NCI-H2107 treated with DMSO at 0.1 percent for 48 hours (cell line): ENCODE measurements around the gene SLC8B1.

Experiments
- DNase-seq: peaks from one replicate; lab custom pipeline; 2025; ENCODE audit not compliant: unreplicated experiment; lab: John Stamatoyannopoulos, UW

Gene SLC8B1

DNA sequence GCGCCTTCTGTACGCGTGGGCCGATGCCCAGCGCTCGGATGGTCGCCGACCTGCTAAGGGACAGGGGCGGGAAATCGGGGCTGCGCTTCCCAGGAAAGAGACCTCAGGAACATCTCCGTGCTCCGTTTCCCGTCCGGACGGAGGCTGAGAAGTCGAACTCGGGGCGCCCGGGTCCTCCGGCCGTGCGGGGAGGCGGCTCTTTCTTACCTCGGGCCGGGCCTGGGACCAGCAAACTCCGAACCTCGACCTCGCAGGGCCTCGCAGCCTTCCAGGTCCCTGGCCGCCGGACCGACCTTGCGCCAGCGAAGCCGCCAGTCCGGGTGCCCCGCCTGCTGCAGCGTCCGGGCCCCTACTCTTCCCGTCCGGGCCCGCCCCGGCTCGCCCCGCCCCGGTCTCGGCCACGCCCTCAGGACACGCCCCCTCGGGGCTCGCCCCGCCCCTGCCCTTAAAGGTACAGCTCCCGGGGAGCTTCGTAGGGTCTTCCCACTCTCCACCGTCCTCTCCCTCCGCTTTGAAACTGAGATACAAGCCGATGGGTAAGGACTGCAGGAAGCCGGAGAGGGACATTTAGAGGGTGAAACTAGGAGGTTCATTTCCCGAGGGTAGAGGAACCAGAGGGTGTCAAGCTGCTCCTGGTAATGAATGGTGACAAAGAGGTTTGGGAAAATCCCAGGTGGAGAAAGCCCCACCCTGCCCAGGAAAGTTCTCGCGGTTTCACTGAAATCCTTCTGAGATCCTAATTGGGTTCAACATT lies at the start of gene SLC8B1:
SLC8B1 (minus strand) TSS at position 324 of the 754 bp plus-strand sequence. CDS start 2,231 bp downstream, outside the sequence.
- peak; percentile 37 for DNase-seq

DNA sequence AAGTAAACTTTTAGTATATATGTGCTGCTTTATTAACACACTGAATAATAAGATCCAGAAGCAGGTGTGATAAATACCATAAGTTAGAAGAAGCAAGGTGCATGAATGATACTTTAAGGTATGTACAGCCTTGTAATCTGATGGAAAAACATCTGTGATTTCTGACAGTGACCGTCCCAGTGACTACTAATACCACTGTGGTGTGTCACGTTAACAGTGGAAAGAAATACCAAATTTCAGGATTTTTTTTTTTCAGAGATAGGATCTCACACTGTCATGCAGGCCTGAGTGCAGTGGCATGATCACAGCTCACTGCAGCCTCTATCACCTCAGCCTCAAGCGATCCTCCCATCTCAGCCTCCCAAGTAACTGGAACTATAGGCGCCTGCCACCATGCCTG lies 47.3 kb upstream of the SLC8B1 start:
- DNase-seq, result no peak

DNA sequence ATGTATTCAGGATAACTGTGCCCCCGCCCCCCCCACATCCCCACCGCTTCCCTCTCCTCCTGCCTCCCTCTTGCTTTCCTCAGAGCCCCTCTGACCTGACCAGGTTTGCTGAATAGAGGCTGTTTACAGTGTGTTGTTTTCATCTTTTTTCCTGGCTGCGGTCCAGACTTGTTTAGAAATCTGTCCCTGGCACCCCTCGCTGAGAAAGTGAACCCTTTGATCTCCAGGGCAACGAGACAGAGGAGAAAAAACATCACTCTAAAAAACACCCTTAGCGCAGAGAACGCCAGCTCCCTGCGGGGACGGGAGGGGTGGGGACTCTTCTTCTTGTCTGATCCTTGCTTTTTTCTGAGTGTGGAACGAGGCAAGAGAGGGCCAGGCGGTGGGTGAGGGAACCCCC lies 46.3 kb upstream of the SLC8B1 start:
- peak; percentile 32 for DNase-seq

DNA sequence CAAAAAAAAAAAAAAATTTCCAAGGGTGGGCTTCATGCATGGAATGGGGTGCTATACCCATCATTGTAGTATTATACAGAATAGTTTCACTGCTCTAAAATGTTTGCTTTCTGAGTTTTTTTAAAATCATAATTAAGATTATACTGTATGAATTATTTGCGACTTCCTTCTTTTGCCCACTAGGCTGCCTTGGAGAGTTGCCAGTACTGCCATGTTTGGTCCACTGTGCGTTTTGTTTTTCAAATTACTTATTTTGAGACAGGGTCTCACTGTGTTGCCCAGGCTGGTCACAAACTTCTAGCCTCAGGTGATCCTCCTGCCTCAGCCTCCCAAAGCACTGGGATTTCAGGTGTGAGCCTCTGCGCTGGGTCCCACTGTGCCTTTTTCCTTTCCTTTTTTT lies 43.4 kb upstream of the SLC8B1 start:
- DNase-seq, result no peak

DNA sequence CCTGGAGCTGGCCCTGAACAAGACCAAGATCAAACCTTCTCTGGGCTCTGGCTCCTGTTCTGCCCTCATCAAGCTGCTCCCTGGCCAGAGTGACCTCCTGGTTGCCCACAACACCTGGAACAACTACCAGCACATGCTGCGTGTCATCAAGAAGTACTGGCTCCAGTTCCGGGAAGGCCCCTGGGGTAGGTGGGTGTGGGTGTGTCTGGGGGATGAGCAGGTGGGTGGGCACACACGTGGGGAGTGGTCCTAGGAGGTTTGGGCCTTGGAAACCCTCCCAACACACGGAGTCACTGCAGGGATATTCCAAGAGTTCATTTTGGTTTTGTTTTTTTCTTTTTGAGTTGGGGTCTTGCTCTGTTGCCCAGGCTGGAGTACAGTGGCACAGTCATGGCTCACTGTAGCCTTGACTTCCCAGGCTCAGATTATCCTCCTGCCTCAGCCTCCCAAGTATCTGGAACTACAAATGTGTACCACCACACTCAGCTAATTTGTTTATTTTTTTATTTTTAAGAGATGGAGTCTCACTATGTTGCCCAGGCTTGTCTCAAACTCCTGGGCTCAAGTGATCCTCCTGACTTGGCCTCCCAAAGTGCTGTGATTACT lies 40.0 kb upstream of the SLC8B1 start:
- no peak for DNase-seq

DNA sequence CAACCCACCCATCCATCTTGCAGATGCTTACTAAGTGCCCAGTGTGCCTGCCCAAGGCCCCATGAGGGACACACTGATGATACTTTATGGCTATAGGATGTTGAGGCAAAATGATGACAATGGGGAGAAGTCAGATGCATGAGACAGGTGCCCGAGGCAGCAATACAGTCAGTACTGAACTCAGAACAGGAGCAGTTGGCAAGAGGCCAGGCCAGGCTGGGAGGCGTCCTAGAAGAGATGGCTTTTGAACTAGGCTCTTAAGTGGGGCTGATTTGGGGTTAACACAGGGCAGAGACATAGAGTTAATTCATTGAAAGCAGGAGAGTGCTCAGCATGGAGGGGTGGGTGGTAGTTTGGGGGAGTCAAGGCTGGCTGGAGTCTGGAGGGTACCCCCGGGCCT lies 39.1 kb upstream of the SLC8B1 start:
- DNase-seq, result no peak

DNA sequence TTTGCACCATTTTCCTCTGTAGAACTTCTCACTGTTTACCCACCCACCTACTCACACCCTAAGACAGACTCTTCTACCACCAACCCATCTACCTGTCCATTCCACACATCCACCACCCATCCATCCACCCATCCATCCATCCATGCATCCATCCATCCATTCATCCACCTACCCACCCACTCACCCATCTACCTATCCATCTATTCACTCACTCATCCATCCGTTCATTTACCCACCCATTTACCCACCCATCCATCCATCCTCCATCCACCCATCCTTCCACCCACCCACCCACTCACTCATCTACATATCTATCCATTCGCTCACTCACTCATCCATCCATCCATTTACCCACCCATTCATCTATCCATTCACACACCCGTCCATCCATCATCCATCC lies 38.5 kb upstream of the SLC8B1 start:
- no peak for DNase-seq

DNA sequence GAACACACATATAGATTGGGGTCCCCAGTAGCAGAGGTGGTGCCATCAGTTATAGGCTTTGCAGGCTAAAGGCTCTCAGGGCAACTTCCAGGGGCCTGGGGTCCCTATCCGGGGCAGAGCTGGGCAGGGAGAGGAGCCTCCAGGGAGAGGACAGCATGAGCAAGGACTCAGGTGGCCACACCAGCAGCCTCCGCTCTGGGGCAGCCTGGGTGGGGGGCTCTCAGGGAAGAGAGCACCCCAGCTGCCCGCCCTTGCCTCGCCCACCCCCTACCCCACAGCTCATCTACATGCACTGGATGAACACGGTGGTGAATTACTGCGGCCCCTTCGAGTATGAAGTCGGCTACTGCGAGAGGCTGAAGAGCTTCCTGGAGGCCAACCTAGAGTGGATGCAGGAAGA lies 37.5 kb upstream of the SLC8B1 start:
- DNase-seq, result no peak

DNA sequence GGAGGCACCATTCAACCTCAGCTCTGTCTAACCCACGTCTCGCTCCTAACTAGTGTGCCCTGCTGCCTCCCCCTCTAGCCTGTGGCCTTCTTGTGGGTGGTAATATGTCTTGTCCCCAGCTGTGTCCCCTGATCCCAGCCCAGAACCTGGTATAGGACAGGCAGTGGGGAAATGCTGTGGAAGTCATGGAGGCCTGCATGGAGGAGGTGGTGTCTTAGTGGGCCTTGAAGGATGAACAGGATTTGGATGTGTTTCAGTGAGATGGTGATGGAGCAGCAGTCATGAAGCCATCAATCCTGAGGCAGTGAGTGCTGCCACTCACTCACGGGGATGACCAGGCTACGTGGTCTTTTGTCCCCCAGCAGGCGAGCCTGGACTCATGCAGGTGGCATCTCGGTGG lies 36.9 kb upstream of the SLC8B1 start:
- DNase-seq, result no peak

DNA sequence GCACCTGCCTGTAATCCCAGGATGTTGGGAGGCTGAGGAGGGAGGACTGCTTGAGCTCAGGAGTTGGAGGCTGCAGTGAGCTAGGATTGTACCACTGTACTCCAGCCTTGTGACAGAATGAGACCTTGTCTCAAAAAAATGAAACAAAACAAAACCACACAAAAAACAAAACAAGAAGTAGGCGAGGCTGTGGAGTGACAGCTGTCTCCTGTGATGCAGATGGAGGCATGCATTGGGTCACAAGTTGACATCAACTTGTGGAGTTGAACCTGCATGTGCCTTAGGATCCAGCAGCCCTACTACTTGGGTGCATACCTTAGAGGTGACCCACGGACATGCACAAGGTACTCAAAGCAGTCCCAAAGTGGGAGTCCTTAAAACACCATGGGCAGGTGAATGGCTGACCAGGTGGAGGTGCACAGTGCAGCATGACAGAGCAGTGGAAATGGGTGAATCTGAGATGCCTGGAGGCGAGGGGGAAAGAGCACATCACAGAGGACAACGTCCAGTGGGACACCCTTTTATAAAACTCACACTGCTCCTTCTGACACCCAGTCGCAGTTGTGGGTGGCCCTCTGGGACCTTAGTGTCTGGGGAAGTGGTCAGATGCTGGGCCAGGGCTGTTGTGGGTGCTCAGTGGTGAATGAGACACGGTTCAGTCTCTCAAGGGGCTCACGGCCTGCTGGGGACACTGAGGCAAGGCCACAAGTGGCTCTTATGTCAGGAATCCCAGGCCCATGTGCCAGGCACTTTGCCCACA lies 36.2 kb upstream of the SLC8B1 start:
- DNase-seq, result no peak

DNA sequence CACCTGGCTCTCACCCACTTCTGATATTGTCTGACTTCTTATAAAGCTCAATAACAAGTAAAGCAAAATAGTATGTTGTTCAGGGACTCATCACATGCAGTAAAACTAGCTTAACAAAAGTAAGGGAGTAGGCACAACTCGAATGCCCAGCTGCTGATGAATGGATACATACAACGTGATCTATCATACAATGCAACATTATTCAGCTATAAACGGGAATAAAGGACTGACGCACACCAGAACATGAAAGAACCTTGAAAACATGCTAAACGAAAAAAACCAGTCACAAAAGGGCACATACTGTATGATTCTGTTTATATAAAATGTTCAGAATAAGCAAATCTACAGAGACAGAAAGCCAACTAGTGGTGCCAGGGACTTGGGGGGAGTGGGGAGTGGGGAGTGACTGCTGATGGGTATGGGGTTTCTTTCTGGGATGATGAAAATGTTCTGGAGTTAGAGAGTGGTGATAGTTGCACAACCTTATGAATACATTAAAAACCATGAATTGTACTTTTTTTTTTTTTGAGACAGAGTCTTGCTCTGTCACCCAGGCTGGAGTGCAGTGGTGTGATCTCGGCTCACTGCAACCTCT lies 34.6 kb upstream of the SLC8B1 start:
- DNase-seq, result no peak

DNA sequence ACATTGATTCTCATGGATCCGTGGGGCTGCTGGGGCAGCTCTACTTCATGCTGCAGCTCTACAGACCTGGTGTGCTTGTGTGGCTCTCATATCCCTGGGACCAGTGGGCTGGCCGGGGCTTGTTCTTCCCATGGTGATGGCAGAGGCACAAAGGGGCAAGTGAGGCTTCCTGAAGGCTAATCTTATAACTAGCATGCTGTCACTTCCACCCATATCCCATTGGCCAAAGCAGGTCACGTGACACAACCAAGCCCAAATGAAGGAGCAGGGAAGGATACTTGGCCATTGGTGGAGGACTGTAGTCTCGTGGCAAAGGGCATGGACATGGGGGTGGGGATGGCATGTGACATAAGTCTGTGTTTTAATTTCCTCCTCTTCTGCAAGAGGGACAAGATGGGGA lies 33.4 kb upstream of the SLC8B1 start:
- no peak for DNase-seq

DNA sequence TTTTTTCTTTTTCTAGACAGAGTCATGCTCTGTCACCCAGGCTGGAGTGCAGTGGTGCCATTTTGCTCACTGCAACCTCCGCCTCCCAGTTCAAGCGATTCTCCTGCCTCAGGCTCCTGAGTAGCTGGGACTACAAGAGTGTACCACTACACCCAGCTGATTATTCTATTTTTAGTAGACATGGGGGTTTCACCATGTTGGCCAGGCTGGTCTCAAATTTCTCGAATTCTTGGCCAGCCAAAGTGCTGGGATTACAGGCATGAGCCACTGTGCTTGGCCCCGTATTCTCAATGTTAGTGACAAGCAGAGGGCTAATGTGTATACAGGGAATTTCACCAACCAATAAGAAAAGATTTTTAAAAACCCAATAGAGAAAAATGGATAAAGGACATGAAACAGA lies 31.9 kb upstream of the SLC8B1 start:
- no peak for DNase-seq

DNA sequence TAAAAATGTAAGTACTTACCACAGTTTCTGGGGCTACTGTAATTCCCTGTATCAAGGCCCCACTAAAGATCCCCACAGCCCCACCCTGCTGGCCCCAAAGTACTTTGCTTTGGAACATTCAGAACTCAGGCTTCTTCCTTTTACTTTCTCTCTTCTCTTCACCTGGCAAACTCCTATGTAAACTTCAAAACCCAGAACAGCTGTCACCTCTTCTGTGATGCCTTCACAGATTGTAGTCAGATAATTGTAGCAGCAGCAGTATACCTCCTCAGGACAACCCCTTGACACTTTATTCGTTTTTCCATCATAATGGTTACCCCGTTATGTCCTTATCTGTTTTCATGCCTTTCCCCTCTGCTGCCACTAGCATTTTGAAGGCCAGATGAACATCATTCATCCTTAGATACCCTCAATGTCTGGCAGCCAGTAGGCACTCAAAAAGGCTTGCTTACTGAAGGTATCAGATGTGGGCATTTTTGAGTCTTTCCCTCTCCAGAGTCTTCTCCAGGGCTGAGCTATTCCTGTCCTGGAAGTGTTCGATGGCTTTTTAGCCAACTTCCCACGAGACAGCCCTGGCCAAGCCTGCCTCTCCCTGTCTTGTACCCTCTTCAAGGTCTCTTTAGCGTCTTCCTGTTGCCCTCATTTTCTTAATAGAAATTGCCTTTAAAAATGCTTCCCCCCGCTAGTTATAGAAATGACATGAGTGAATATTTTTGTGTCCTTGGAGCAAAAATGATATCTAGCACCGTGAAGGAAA lies 30.9 kb upstream of the SLC8B1 start:
- no peak for DNase-seq

DNA sequence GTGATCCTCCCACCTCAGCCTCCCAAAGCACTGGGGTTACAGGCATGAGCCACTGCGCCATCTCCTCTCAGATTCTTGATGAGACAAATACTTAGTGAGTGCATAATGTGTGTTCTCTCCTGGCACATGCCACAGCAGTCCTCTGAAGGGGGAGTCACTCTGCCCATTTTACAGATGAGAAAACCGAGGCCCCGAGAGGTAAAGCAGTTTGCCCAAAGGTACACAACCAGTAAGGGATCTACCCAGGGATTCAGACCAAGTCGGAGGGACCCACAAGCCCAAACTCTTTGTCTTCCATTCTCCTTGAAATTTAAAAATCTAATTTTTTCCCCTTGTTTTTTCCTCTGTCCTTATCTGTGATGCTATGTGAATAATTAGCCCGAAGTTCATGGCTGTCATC lies 29.8 kb upstream of the SLC8B1 start:
- DNase-seq, result no peak

DNA sequence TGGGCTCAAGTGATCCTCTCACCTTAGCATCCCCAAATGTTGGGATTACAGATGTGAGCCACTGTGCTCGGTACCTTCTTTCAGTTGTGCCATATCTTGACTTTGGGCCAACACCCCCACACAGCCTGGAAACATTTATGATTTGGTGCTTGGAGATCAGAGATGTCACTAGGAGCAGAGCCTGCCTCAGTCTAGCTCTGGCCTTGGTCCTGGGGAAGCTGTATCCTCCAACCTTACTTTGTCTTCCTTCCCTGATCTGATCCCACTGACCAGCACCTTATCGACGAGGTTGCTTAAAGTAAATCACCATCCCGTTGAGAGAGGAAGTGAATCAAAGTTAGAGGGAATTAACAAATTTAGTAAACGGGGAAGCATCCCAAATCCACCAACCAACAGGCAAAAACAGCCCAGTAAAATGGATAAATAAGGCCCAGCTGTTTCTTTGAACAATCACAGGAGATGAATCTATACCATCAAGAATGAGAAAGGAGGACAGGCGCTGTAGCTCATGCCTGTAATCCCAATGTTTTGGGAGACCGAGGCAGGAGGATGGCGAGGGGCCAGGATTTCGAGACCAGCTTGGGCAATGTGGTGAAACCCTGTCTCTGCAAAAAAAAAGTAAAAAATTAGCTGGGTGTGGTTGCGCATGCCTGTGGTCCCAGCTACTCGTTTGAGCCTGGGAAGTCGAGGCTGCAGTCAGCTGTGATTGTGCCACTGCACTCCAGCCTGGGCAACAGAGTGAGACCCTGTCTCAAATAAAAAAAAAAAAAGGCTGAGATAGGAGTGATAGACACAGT lies 26.9 kb upstream of the SLC8B1 start:
- no peak for DNase-seq

DNA sequence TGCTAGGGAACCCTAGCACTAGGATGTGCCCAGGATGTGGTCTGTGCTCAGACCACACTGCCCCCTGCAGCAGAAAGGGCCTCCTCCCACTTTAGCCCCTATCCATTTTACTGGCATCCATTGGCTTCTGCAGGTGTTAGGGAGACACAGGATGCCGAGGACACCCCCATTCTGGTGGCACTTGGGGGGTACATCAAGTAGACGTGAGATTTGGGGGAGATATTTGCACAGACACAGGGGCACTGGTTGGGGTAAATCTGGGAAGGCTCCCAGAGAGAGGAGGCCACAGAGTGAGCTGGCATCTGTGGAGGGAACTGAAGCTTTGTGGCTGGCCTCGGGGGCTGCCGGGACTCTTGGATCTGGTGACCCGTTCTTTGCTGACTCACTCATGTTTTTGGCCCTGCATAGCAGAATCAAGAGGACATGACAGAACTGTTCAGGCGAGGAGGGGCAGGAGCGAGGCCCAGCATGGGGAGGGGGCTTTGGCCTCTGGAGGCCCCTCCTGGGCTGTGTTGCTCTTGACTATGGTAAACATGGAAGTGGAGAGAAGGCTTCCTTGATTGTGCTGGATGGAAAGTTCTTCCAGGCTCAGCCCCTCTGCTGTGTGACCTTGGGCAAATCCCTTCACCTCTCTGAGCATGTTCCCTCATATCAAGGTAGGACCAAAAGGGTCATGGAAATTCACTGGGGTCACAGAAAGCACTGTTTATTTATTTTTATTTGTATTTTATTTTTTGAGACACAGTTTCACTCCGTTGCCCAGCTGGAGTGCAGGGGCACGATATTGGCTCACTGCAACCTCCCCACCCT lies 25.2 kb upstream of the SLC8B1 start:
- no peak for DNase-seq

DNA sequence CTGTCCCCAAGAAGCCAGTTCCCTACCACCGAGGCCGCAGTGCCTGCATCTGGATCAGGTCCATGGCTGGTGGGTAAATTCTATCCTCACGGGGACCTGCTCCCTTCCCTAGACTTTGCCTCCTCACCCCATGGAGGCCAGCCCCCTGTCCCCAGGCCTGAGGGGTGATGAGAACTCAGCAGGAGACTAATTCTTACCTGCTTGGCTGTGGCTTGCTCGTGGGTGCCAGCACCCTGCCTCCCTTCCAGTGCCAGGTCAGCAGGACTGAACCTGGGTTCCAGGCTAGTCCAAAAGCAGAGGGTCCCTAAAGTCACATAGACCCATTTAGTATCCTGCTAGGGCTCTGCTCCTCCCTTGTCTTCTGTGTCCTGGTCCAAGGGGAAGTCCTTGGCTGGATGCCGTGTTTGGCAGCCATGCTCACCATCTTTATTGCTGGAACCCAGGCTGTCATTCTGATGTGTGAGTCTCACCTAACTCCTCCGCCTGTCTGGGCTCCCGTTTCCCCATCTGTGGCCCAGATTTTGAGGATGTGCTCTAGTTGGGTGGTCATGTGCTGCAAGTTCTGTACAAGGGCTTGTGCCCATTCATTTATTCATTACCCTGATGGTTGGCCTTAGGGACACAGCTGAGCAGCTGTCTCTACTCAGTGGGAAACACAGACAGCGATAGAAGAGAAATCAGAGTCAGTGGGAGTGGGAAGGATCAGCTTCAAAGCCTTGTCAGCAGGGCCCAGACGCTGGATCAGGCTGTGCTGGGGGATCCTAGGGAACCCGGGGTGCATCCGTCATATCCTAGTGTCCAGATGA lies 24.4 kb upstream of the SLC8B1 start:
- DNase-seq, result no peak
